AG10803 (cell line): ENCODE data around the gene SV2C.

Experiments
- DNase-seq: peaks from one replicate; pipeline ENCODE4 v3.0.0; 2010; ENCODE audit warnings: low read depth
- H3K4me3 ChIP-seq: 2 replicates; pipeline ENCODE4 v1.5.1; 2011; ENCODE audit warnings: mild to moderate bottlenecking, low read length, control low read depth
- CTCF ChIP-seq: conservative IDR thresholded peaks from 2 replicates; pipeline ENCODE4 v1.5.1; 2011; ENCODE audit warnings: mild to moderate bottlenecking, low read length, control low read depth, inconsistent platforms

The SV2C gene

GRCh38 chr5:76251656-76252055, 168.5 kb downstream of the SV2C start:
- no peak for TF ChIP-seq CTCF
- DNase-seq = no peak

GRCh38 chr5:76252437-76252836, 169.3 kb downstream of the SV2C start:
- no peak for DNase-seq
- H3K4me3 ChIP-seq = no peak overlapping the region
- no peak for TF ChIP-seq CTCF

More at GRCh38 chr5:76251656-76252055, 168.5 kb downstream of the SV2C start:
- no peak overlapping the region for H3K4me3 ChIP-seq

DNA sequence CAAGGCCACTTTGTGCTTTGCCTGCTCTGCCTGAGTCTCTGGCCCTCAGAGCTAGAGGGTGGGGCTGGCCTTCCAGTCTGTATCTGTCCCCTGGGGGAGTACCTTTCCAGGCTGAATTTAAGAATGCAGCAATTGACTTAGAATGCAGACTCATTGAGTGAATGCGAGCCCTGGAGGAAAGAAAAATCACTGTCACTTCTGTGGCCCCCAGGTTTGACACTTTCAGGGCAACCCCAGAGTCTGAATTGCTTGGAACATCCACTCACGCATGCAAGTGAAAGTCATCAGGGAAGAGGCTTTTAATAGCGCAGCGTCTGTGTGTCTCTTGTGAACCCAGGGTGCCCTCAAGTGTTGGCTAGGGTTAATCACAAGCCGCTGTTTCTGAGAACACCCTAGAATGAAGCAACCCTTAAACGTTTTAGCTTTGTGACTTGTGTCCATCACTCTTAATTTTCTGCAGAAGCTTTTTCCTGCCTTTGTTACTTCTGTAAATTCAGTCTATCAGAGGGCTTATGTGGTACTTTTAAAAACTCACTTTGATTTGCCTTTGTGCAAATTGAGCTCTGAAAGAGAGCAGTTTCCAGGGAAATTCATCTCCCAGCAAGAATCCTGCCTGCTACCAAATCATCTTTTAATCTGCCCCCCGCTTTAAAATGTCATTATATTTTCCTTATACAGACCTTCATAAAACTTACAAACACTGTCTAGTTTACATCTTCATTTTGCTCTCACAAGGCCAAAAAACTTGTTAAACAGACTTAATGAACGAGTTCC, 173.1 kb downstream of the SV2C start:
- TF ChIP-seq CTCF = peak; percentile 73
- no peak overlapping the region for H3K4me3 ChIP-seq
- DNase-seq = peak; percentile 66

DNA sequence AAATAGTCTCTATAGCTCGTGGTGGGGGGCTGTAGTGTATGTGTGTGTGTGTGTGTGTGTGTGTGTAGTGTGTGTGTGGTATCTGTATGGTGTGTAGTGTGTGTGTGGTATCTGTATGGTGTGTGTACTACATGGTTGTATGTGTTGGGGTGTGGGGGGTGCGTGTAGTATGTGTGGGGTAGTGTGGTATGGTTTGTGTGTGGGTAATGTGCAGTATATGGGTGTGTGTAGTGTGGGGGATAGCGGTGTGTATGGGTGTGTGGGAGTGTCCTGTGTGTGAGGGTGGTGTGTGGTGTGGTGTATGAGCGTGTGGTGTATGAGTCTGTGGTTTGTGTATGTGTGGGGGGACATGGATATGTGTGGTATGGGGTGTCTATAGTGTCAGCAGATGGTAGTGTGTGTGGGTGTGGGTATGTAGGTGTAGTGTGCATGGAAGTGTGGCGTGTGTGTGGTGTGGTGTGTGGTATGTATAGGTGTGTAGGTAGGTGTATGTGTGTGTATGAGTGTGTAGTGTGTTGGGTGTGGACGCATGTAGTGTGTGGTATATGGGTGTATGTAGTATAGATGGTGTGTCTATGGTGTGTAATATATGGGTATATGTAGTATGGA, 174.1 kb downstream of the SV2C start:
- H3K4me3 ChIP-seq = no peak overlapping the region
- DNase-seq = no peak
- no peak for TF ChIP-seq CTCF

- no peak for TF ChIP-seq CTCF
- DNase-seq = no peak
- no peak overlapping the region for H3K4me3 ChIP-seq
Observed at GRCh38 chr5:76257897-76258296, 174.7 kb downstream of the SV2C start.

DNA sequence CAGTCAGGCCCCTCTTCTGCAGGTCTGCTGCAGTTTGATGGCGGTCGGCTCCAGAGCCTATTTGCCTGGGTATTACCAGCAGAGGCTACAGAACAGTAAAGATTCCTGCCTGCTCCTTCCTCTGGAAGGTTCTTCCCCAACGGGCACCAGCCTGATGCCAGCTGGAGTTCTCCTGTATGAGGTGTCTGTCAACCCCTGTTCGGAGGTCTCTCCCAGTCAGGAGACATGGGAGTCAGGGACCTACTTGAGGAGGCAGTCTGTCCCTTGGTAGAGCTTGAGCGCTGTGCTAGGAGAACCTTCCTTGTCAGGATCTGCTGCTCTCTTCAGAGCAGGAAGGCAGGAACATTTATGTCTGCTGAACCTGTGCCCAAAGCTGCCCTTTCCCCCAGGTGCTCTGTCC, 181.5 kb downstream of the SV2C start:
- H3K4me3 ChIP-seq = no peak overlapping the region
- no peak for TF ChIP-seq CTCF
- no peak for DNase-seq
